Measurements from ENCODE around the gene IL17A. TPM values are rescaled to one million over a fixed set of nuclear protein-coding genes. Genes with fewer than 3 reads are reported as not detected.

The IL17A gene
- polyA plus RNA-seq, 1 experiment: not detected

DNA sequence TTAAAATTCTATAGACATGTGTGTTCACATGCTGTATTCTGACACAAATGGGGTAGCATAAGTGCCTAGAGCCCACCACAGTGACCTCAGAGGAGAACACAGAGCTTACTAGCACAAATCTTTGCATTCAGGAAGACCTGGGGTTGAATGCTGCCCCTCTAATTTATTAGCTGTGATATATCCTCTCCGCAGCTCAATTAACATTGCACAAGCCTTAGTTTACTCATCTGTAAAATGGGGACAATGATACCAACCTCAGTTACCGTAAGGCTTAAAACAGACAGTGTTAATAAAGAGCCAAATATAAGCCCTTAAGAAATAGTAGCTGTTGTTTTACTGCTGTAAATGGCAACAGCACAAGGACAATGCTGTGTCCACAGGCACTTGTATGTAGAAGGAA, 36.2 kb upstream of the IL17A start:
- ChIA-PET CTCF (interaction anchor here (1.3 kb wide), 1 partner anchor 114 kb away, joined by 3 read pairs; no protein-coding TSS in a partner anchor), POLR2A (no interaction called here)
- Histone ChIP-seq H3K4me3 (ENCODE audit: low read depth, low read length) (no peak overlapping the region), H3K27me3 (ENCODE audit: control insufficient read depth, insufficient read depth, low read length) (no peaks in the 10 kb centered on the region), H3K27ac (ENCODE audit: low read depth, low read length) (no peak overlapping the region), H3K9me3 (ENCODE audit: control insufficient read depth, insufficient read depth, low read length) (no peaks in the 10 kb centered on the region)
- no peak for DNase-seq (ENCODE audit: low read depth, low spot score)
- no peak for TF ChIP-seq CTCF (IDR thresholded peaks at IDR 0.05; ENCODE audit: low read depth, low read length)

DNA sequence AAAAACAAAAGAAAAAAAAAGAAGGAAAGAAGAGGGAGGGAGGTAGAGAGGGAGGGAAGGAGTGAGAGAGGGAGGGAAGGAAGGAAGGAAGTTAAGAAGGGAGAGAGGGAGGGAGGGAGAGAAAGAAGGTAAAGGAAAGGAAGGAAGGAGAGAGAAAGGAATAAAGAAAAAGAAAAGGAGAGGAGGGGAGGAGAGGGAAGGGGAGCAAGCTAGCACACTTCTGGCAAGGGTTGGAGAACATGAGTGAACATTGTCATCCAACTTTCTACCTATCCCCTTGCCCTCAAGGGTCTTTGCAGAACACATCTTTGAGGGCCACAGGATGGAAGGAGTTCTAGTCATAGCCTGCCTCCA, 34.1 kb upstream of the IL17A start:
- ChIA-PET POLR2A (no interaction called here), CTCF (interaction anchor here (0.9 kb wide), 1 partner anchor 102 kb away, joined by 3 read pairs; no protein-coding TSS in a partner anchor)
- H3K4me3 ChIP-seq (ENCODE audit: low read depth, low read length): no peak overlapping the region
- H3K27ac ChIP-seq (ENCODE audit: low read depth, low read length): no peak overlapping the region
- no peak for DNase-seq (ENCODE audit: low read depth, low spot score)
- no peaks in the 10 kb centered on the region for H3K9me3 ChIP-seq (ENCODE audit: control insufficient read depth, insufficient read depth, low read length)
- no peak for TF ChIP-seq CTCF (IDR thresholded peaks at IDR 0.05; ENCODE audit: low read depth, low read length)
- no peaks in the 10 kb centered on the region for H3K27me3 ChIP-seq (ENCODE audit: control insufficient read depth, insufficient read depth, low read length)

DNA sequence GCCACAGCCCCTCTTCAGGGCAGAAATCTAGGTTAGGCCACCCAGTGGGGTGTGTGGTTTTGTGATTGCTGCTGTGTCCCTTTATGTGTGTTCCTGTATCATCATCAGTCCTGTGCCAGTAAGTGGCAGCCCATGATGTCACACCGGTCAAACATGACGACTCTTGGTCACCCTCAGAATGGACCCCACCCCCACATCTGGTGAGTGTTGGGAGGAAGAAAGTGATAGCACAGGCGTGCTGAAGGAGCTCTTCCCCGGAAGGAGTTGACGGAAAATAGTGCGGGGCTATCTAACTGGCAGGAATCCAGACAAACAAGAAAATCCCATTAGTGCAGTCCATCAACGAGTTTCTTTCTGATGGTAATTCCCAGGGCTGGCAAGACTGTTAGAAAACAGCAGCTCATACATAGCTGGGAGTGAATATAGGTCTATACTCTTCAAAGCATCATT, 33.4 kb upstream of the IL17A start:
- ChIA-PET CTCF (interaction anchor here (0.7 kb wide), 1 partner anchor 46 kb away, joined by 4 read pairs; no protein-coding TSS in a partner anchor), POLR2A (no interaction called here)

GRCh38 chr6:52154381-52154780, 31.8 kb upstream of the IL17A start:
- Histone ChIP-seq H3K27ac (ENCODE audit: low read depth, low read length) (no peak overlapping the region), H3K27me3 (ENCODE audit: control insufficient read depth, insufficient read depth, low read length) (no peaks in the 10 kb centered on the region), H3K4me3 (ENCODE audit: low read depth, low read length) (no peak overlapping the region), H3K9me3 (ENCODE audit: control insufficient read depth, insufficient read depth, low read length) (no peaks in the 10 kb centered on the region)
- DNase-seq (ENCODE audit: low read depth, low spot score): no peak
- CTCF ChIA-PET: interaction anchor here (1.1 kb wide), 1 partner anchor 27 kb away, joined by 3 read pairs; no protein-coding TSS in a partner anchor
- no peak for TF ChIP-seq CTCF (IDR thresholded peaks at IDR 0.05; ENCODE audit: low read depth, low read length)
- POLR2A ChIA-PET: no interaction called here

More for the DNA sequence above, 33.4 kb upstream of the IL17A start:
- TF ChIP-seq CTCF (IDR thresholded peaks at IDR 0.05; ENCODE audit: low read depth, low read length): no peak
- no peaks in the 10 kb centered on the region for H3K27me3 ChIP-seq (ENCODE audit: control insufficient read depth, insufficient read depth, low read length)
- H3K9me3 ChIP-seq (ENCODE audit: control insufficient read depth, insufficient read depth, low read length): no peaks in the 10 kb centered on the region
- DNase-seq (ENCODE audit: low read depth, low spot score): no peak
- no peak overlapping the region for H3K4me3 ChIP-seq (ENCODE audit: low read depth, low read length)
- H3K27ac ChIP-seq (ENCODE audit: low read depth, low read length): no peak overlapping the region

DNA sequence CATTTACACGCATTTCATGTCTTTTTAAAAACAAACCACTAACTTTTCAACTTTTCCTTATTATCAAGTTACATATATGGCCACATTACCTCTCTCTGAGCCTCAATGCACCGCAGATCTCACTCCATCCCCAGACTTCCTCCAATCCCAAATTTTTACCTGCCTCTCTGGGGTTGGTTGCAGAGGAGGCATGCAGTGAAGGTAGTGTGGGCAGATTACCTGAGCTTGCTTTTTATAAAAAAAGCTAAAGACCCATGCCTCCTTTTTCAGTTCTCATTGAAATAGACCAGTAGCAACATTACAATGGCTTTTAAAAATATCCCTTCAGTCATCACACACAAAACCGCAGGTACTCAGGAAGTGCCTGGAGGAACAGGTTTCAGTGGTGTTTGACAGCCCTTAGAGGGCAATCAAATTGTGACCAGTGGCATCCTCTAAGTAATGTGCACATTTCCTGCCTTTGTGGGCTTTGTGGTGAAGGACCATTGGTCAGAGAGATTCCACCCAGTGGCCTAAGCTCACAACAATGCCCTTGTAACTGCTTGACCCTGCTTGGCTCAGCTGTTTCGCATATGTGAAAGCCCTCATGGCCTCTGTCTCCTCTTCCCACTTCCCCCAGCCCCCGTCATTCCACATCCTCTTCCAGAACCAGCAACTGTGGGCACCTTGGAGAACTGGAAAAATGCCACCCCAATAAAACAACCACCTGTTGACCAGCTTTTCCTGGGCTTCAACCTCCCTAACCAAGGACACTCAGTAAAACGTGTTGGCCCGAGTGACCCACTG, 30.2 kb upstream of the IL17A start:
- no peaks in the 10 kb centered on the region for H3K9me3 ChIP-seq (ENCODE audit: control insufficient read depth, insufficient read depth, low read length)
- no peaks in the 10 kb centered on the region for H3K27me3 ChIP-seq (ENCODE audit: control insufficient read depth, insufficient read depth, low read length)
- DNase-seq (ENCODE audit: low read depth, low spot score): no peak
- H3K4me3 ChIP-seq (ENCODE audit: low read depth, low read length): no peak overlapping the region
- H3K27ac ChIP-seq (ENCODE audit: low read depth, low read length): no peak overlapping the region
- CTCF ChIA-PET: interaction anchor here (1.8 kb wide), 1 partner anchor 107 kb away, joined by 8 read pairs; no protein-coding TSS in a partner anchor
- TF ChIP-seq CTCF (IDR thresholded peaks at IDR 0.05; ENCODE audit: low read depth, low read length): no peak
- POLR2A ChIA-PET: interaction anchor here (0.7 kb wide), 1 partner anchor 244 kb away, joined by 3 read pairs; no protein-coding TSS in a partner anchor

Data from AG04450 (cell line).